Testis (tissue), 5 donors: Measurements from ENCODE around the gene SCYL2. TPM values are rescaled to one million over a fixed set of nuclear protein-coding genes. Genes with fewer than 3 reads are reported as not detected.
"Not testable (repeated sequence)": the region's sequence is repeated elsewhere in the genome, so short reads cannot be mapped to it uniquely, and the experiment has no call there.

Experiments used
- DNase-seq: peaks from one replicate; pipeline ENCODE4 v3.0.0-alpha.2; 2019
- H3K27ac ChIP-seq, 2 donors: fragments of 200-600 bp; sonication (generic); one replicate each; pipeline ENCODE4 v1.5.1; 2019
- H3K27me3 ChIP-seq: fragments of 200-600 bp; sonication (generic); one replicate; pipeline ENCODE4 v1.5.1; 2019
- H3K36me3 ChIP-seq: fragments of 200-600 bp; sonication (generic); one replicate; pipeline ENCODE4 v1.5.1; 2017; ENCODE audit warnings: low read depth; ENCODE audit errors: missing control alignments
- H3K4me1 ChIP-seq: fragments of 200-600 bp; sonication (generic); one replicate; pipeline ENCODE4 v1.5.1; 2019
- H3K4me3 ChIP-seq, 2 donors: fragments of 200-600 bp; sonication (generic); one replicate each; pipeline ENCODE4 v1.5.1; 2017 to 2019
- H3K9me3 ChIP-seq: fragments of 200-600 bp; sonication (generic); one replicate; pipeline ENCODE4 v1.5.1; 2017
- POLR2A ChIP-seq: fragments of 450-650 bp; IDR thresholded peaks from one replicate; pipeline ENCODE4 v1.6.1; 2017; ENCODE audit warnings: antibody characterized with exemption, mild to moderate bottlenecking, moderate library complexity
- WGBS, 2 donors: methylation state at CpG; one replicate each; pipeline ENCODE4 v1.1.5; 2018; 5-methylcytosine and 5-hydroxymethylcytosine counted together
- intact Hi-C: fragments of 100-400 bp; cut with DNase I; formaldehyde crosslinking; loops from one replicate; pipeline ENCODE4 v1.15.1; 2023; ENCODE audit warnings: low total_unique reads
- long read RNA-seq, 2 donors: transcript quantifications; one replicate each; lab custom pipeline, GENCODE V29; 2026
- polyA plus RNA-seq: library from polyadenylated mRNA; stranded (reverse); fragments of 350-450 nt; fragmentation: Illumina TruSeq; extraction: RNeasy Lipid Tissue Mini Kit (QIAGEN cat#74804); gene quantifications from one replicate; pipeline ENCODE4 v1.2.3, GENCODE V29; 2014; ENCODE audit warnings: low read depth, low replicate concordance; ENCODE audit not compliant: insufficient read depth
- total RNA-seq, 2 donors: library from RNA; depleted of rRNA; stranded (reverse); fragments of >200 nt; gene quantifications; one replicate each; pipeline ENCODE4 v1.2.3, GENCODE V29; 2016
- TF ChIP-seq, protein P1 (sequence below), 3 experiments: fragments of 450-650 bp in 2 of 3; fragments of 200-600 bp in 1 of 3; sonication (generic) in 1 of 3; IDR thresholded peaks; one replicate each; pipeline ENCODE4 v1.5.1; 2016 to 2019; ENCODE audit warnings: antibody characterized with exemption in 3 of 3, mild to moderate bottlenecking in 2 of 3, moderate library complexity in 1 of 3

Gene SCYL2
- 10 to 100 TPM; 49.0 to 75.4 TPM for total RNA-seq
- 23.1 TPM for polyA plus RNA-seq
- long read RNA-seq, donor 1, full-length matches to known transcripts, result 2 of 8 reads
- long read RNA-seq, donor 1, partial matches to known transcripts, result 6 of 8 reads
- long read RNA-seq, donor 1, other reads (novel, unspliced or antisense), result 0 of 8 reads
- long read RNA-seq, donor 2, full-length matches to known transcripts, result 4 of 4 reads
- long read RNA-seq, donor 2, partial matches to known transcripts, result 0 of 4 reads
- long read RNA-seq, donor 2, other reads (novel, unspliced or antisense), result 0 of 4 reads

DNA sequence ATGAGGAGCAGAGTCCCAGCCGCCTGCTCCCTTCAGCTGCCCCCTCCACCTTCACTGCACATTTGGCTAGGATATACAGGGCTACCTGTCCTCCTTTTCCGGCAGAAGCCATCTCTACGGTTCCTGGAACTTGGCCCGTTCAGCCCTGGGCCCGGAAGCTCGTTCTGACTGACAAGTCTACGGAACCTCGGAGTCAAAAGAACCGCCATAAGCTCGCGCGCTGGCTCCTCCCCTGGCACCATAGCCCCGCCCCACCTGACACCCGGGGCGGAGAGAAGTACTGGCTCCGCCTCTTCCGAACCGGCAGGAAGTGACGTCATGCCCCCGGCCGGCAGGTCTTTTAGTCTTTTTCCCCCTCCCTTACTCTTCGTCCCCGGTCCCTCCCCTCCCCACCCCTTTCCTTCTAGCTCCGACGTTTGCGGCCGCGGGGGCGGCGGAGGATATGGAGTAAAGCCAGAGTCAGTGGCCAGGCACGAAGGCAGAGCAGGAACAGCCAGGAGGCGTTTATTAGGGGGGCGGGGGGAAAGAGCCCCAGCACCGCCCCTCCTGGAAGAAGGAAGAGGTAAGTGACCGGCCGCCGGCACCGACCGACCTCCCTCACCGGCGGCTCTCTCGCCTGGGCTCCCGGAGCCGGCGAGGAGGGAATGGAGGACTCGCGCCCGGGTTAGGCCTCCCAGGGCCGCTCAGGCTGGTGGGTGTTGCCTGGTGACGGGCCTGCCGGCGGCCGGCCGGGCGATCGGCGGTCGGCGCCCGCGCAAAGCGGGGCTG, at the start of gene SCYL2, which contains the start of gene DEPDC4:
Gene SCYL2 (plus strand): TSS at position 343 of the 768 bp plus-strand sequence. CDS start 15,794 bp downstream, outside the sequence.
Gene DEPDC4 (minus strand): TSS at position 245 of the 768 bp plus-strand sequence. CDS start 3 bp downstream, at position 242.
- no peaks in the 10 kb centered on the region for H3K4me1 ChIP-seq
- no peaks in the 10 kb centered on the region for H3K36me3 ChIP-seq
- peak; percentile 98 for DNase-seq
- intact Hi-C loops, result no loop called here
- H3K27me3 ChIP-seq, result no peaks in the 10 kb centered on the region
- TF ChIP-seq POLR2A, result no peak
- TF ChIP-seq, protein P1, sequence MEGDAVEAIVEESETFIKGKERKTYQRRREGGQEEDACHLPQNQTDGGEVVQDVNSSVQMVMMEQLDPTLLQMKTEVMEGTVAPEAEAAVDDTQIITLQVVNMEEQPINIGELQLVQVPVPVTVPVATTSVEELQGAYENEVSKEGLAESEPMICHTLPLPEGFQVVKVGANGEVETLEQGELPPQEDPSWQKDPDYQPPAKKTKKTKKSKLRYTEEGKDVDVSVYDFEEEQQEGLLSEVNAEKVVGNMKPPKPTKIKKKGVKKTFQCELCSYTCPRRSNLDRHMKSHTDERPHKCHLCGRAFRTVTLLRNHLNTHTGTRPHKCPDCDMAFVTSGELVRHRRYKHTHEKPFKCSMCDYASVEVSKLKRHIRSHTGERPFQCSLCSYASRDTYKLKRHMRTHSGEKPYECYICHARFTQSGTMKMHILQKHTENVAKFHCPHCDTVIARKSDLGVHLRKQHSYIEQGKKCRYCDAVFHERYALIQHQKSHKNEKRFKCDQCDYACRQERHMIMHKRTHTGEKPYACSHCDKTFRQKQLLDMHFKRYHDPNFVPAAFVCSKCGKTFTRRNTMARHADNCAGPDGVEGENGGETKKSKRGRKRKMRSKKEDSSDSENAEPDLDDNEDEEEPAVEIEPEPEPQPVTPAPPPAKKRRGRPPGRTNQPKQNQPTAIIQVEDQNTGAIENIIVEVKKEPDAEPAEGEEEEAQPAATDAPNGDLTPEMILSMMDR (IDR thresholded peaks at IDR 0.05), result no peak
- peak within 1 kb of the TSS; percentile 91 to 92 for H3K4me3 ChIP-seq
- no peaks in the 10 kb centered on the region for H3K9me3 ChIP-seq
- WGBS, 2 donors, result 0% methylated on average over 28 to 43 of the region's 62 CpGs
- H3K27ac ChIP-seq, result peak within 1 kb of the TSS; percentile 96 to 98

- no peaks in the 10 kb centered on the region for H3K9me3 ChIP-seq
- H3K4me1 ChIP-seq, result no peaks in the 10 kb centered on the region
- no peak overlapping the region for H3K27ac ChIP-seq
- H3K4me3 ChIP-seq, result no peak overlapping the region
- TF ChIP-seq POLR2A, result no peak
- TF ChIP-seq, protein P1 (IDR thresholded peaks at IDR 0.05), result no peak
- H3K27me3 ChIP-seq, result no peaks in the 10 kb centered on the region
- DNase-seq, result no peak
- no peaks in the 10 kb centered on the region for H3K36me3 ChIP-seq
- whole genome bisulfite sequencing, 2 donors, result 86% methylated on average over 5 of the region's 5 CpGs
- intact Hi-C loops, result no loop called here
Measured at GRCh38 chr12:100219328-100220109, 47.5 kb upstream of the SCYL2 start.

DNA sequence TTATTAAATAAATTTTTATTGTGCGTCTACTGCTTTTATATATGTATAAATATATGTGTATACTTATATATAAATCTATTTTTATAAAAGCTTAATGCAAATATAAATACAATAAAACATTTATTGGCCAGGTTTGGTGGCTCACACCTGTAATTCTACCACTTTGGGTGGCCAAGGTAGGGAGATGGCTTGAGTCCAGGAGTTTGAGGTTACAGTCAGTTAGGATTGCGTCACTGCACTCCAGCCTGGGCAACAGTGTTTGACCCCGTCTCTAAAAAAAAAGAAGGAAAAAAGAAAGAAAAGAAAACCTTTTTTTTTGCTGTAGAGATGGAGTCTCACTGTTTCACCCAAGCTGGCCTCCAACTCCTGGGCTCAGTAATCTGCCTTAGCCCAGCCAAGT, 45.5 kb upstream of the SCYL2 start:
- Histone ChIP-seq H3K4me1 (no peaks in the 10 kb centered on the region), H3K36me3 (no peaks in the 10 kb centered on the region), H3K9me3 (no peaks in the 10 kb centered on the region), H3K4me3 (no peak overlapping the region), H3K27me3 (no peaks in the 10 kb centered on the region), H3K27ac (no peak overlapping the region)
- no peak for DNase-seq
- intact Hi-C loops, result no loop called here
- WGBS, 2 donors, result 94 to 98% methylated on average over 3 of the region's 3 CpGs
- TF ChIP-seq, protein P1 (IDR thresholded peaks at IDR 0.05), result no peak
- TF ChIP-seq POLR2A, result no peak

GRCh38 chr12:100222173-100222572, 44.8 kb upstream of the SCYL2 start:
- 93 to 94% methylated on average over 6 of the region's 6 CpGs for WGBS, 2 donors

DNA sequence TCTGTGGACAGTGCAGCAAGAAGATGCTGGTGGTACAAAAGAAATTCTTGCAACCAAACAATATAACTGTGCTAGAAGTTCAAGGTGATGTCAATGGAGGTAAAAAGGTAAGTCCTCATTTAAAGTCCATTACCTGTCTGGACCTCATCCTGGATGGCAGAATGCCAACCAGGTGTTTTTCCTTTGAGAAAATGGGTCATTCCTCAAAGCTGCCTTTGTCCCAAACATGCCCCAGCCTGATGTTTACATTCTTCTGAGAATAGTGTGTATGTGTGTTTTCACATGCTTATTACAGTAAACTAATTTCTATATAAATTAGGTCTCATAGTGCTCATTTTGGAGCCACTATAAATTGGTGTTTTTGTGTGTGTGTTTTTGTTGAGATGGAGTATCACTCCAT, 41.5 kb upstream of the SCYL2 start:
- DNase-seq, result no peak
- Histone ChIP-seq H3K9me3 (no peaks in the 10 kb centered on the region), H3K36me3 (no peaks in the 10 kb centered on the region), H3K4me3 (no peak overlapping the region), H3K4me1 (no peaks in the 10 kb centered on the region), H3K27ac (no peak overlapping the region), H3K27me3 (no peaks in the 10 kb centered on the region)
- intact Hi-C loops, result no loop called here
- TF ChIP-seq, protein P1 (IDR thresholded peaks at IDR 0.05), result no peak
- no peak for TF ChIP-seq POLR2A

More at GRCh38 chr12:100222173-100222572, 44.8 kb upstream of the SCYL2 start:
- H3K36me3 ChIP-seq, DNase-seq, intact Hi-C loops, H3K4me3 ChIP-seq, H3K27ac ChIP-seq, H3K27me3 ChIP-seq, H3K9me3 ChIP-seq, H3K4me1 ChIP-seq: not testable (repeated sequence)
